GM18508 (cell line): ENCODE data around the gene LDLRAP1.

Experiments
- ATAC-seq: cut with Tn5 transposase; IDR thresholded peaks from one replicate; pipeline ENCODE4 v1.9.1; 2021; ENCODE audit warnings: moderate number of reproducible peaks; ENCODE audit not compliant: insufficient read depth, unreplicated experiment

Gene LDLRAP1

DNA sequence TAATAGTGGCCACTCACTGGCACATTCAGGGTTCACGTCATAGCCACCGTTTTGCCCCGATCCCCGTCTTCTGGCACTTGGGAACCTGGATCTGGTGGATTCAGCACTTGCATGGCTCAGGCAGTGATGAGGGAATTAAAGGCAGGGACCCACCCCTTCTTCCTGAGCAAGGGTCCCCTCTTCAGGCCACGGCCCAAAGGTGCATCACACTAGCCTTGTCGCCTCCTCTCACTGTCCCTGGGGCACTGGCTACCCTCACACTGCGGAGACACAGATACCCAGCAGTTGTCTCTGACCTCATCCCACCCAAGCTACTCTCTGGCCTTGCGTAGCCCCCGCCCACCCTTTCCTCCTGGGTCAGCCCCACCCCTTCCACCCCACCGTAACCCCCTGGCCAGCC lies 19.9 kb upstream of the LDLRAP1 start:
- no peak for ATAC-seq

DNA sequence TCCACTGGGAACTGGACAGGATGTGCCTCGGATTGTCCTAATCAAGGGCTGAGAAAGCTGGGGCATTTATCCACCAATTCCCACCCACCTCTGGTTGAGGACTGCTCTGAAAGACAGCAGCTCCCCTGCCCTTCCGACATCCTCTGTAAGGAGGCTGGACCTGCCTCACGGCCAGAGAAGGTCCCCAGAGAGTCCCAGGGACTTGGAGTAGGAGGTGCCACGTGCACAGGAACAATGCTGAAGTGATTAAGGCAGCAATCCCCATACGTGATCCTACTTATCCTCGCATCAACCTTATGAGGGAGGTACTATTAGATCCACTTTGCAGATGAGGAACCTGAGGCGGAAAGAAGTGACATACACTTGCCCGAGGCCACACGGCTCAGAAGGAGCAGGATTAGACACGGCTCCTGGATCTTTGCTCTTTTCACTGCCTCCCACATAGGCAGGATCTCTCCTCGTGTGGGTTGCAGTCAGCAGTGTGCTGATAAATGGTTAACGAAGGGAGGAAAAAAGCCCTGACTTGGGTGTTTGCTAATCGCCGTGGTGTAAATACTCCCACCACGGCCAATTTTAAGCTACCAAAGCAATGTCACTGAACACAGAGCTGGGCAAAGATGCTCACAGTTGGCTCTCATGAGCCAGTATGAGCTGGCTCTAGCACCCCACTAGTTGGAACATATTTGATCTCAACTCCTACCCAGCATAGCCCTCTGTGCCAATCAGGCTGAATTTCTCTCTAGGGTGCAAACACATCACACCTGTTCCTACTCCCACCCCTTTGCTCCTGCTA lies 18.6 kb upstream of the LDLRAP1 start:
- no peak for ATAC-seq

DNA sequence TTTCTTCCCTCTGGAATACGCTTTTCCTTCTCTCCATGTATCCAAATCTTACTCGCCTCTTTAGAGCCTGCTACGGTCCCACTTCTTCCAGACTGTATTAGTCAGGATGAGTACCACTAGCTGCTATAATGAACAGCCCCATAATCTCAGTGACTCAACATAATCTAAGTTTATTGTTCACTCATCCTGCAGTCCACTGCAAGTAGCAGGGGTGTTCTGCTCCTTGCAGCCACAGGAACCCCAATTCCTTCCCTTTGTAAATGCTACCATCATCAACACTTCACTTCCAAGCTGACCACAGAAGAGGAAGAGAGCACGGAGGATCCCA lies 18.1 kb upstream of the LDLRAP1 start:
- no peak for ATAC-seq

DNA sequence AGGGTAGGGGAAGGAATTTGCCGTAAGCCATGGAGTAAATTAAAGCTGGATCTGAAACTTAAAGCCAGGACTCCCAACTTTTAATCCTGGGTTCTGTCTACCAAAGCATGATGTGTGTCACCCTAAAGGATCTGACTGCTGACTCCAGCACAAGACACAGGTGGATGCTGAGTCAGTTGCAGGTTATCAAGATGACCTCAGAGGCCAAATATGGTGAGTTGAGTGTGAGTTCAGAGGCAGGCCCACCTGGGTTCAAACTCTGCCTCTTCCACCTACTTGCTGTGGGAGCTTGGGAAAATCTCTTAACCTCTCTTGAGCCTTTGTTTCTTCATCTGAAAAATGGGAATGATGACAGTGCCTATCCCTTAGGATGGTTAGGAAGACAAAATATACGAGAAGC lies 16.7 kb upstream of the LDLRAP1 start:
- no peak for ATAC-seq

DNA sequence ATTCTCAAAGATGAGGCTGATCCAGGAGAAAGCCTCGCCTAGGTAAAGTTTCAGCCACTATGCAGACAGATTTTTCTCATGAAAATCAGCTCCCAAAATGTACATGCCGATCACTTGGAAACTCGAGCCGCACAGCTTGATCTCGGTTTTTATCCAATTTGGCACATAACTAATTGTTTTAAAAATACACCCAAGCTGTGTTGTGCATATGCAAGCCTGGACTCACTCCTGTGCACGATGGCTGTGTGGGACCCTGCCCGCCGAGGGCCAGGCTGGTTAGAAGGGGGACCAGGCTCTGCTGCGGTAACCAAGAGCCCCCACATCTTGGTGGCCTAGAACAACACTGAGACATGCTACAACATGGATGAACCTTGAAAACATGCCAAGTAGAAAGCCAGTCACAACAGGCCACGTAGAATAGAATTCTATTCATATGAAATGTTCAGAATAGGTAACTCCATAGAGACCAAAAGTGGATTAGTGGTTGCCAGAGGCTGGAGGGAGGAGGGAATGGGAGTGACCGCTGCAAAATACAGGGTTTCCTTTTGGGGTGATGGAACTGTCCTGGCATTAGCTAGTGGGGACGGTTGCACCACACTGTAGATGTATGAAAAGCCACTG lies 16.1 kb upstream of the LDLRAP1 start:
- ATAC-seq = no peak

DNA sequence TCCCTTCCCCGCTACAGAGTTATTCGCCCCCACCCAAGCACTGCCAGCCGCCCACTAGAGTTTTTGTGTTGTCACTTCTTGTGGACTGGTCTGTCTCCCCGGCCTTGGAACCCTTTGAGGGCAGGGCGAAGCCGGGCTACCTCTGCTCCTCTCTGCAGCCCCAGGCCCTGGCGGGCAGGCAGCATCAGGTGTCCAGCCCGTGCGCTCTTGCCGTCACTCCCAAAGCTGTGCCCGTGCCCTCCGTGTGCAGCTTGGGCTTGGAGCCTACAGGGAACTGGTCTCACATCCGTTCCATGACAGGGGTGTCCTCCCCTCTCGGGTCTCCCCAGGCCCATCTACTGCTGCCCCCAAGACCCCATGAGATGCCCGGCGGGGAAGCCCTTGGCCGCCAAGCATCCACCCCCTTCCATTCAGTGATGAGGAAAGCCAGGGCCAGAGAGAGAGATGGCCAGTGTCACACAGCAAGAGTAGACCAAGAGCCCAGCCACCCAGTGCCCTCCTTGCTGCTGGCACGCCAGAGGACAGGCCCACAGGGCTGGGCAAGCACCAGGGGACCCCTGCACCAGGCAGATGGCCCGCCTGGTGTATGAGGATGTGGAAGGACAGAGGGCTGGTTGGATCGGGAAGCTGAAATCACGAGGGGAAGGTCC lies 15.3 kb upstream of the LDLRAP1 start:
- ATAC-seq = no peak

DNA sequence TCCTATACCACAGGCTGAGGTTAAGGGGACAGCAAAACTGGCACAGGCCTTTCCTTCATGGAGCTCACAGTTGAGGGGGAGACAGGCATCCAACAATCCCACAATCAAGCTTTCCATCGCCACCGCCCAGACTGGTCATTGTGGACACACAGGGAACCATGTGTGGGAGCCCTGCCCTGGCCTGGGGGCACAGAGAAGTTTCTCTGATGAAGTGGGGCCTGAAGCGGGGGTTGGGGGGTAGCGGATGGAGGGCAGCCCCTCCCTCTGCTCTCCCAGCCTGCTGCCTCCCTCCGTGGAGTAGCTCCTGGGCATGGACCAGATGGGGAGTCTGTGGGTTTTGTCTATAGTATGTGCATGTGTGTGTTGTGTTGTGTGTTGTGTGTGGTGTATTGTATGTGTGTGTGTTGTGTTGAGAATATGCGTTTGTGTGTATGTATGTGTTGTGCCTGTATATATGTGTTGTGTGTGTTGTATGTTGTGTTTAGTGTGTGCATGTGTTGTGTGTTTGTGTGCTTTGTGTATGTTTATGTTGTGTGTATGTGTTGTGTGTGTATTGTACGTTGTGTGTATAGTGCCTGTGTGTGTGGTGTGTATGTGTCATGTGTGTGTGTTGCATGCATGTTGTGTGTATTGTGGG lies 14.4 kb upstream of the LDLRAP1 start:
- ATAC-seq = no peak

DNA sequence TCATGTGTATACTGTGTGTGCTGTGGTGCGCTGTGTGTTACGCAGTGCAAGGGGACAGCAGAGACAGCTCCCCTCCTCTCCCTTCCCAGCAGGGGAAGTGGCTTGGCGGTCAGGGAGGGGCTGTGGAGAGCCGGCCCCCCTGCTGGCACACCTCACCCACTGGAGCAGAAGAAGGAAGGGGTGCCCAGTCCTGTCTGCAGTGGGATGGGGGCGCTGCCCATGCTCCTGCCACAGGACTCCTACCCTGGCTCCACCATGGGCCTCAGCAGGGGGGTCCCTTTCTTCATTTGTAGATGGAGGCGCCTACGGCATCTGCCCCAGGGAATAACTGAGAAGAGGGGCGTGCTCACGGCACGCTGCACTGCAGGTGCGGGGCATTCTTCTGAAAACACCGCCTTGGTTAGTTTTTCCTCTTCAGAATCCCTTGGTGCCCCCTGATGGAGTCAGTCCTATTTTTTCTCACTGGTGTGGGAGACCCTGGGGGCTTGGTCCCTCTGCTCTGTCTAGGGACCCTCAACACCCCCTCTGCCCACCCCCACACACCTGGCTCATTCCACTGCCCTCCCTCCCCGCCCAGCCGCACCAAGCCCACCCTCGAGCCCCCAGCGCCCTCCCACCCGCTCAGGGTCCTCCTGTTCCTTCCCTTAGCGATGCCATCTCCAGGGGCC lies 13.8 kb upstream of the LDLRAP1 start:
- no peak for ATAC-seq

DNA sequence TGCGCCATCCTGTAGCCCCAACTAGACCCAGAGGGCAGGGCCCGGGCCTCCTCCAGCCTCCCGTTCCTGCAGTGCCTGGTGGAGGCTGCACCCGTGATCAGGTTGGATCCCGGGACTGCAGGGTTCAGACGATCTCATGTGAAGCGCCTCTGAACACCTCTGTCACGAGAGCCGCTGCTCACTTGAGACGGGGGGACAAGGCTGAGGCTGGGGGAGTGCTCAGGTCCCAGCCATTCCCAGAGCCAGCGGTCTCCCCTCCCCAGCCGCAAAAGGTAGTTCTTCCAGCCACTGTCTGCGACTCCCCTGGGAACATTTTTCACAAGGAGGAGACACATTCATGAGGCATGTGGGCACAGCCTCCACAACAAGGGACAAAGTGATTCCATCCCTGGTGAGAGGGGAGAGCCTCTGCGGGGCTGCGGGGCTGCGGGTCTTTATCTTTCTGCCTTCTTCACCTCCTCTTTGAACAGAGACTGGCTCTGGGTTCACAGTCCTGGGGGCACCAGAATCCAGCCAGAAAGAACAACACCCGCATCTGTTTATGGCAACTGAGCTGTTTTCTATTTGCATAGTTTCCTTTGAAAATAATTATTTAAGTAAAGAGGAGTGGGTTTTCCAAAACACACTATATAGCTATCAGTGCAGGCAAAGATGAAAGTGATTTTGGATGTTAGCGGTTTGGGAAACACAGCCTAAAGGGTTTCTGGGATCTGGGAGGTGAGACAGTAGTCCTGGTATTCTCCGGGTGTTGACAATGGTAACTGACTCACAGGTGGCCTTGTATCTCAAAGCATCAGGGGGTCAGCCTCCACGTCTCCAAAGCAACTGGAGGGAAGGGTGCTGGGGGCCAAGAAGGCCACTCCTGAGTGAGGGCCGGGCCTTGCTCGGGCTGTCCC lies 13.0 kb upstream of the LDLRAP1 start:
- no peak for ATAC-seq

DNA sequence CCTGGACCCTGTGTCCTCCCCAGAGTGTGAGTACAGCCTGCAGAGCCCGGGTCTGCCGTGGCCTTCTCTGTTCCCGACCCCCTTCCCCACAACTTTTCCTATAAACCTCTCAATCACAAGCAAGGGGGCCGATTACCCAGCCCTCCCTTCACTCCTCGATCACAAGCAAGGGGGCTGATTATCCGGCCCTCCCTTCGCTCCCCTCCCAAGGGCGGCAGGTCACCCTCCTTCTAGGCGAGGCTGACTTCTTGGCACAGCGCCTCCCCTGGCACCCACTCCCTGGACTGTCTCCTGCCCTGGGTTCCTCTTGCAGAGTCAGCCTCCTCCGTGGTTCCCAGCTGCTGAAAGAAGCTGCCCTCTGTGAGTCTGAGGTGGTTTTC lies 12.3 kb upstream of the LDLRAP1 start:
- no peak for ATAC-seq

DNA sequence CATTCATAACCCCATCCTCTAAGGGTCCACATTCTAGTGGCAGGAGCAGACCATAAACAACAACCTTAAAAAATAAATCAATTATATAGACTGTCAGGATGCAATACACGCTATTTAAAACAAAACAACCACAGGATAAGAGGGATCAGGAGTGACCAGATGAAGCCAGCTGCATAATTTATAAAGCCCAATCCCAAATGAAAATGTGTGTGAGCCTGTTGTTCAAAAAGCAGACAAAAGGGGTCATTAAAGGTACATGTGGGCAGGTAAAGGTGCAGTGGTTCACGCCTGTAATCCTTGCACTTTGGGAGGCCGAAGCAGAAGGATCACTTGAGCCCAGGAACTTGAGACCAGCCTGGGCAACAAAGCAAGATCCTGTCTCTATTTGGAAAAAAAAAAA lies 10.4 kb upstream of the LDLRAP1 start:
- no peak for ATAC-seq

DNA sequence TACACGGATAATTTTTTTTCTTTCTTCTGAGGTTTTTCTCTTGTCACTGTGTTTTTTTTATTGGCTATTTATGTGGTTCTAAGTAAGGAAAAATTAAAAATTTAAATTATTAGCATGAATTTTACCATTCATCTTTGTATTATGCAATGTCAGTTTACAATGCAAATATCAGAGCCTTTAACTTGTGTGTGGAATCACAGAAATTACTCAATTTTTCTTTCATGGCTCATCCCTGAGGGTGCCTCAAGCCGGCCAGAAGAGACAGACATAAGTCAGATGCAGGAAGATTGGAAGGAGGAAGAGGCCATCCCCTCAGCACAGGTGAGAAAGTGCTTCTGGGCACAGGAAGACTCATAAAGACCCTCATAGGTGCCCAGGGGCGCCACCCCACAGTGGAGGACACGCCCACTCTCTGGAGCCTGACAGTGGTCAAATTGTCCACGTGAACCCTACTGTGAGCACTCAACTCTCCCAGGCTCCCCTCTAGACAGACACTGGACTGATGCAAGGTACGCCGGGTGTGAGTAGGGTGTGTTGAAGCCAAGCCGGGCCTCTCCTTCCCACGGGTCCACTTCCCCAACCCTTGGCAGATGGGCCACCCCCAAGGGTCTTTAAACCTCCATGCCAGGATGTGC lies 9.5 kb upstream of the LDLRAP1 start:
- ATAC-seq = no peak

DNA sequence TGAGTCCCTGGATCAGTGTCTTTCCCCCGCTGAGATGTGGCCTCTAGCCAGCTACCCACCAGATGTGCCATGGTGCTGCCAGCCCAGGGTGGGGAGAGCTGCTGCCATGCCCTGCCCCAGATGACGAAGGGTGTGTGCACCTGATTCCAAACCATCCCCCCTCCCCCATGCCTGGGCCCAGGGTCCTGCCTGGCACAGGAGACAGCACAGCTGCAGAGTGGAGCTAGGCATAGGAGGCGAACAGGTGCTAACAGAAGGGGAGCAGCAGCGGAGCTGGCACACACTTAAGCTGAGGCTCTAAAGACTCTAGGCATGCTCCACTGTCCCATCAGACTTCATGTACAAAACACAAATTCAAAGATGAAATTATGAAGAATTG lies 9.0 kb upstream of the LDLRAP1 start:
- ATAC-seq = no peak

DNA sequence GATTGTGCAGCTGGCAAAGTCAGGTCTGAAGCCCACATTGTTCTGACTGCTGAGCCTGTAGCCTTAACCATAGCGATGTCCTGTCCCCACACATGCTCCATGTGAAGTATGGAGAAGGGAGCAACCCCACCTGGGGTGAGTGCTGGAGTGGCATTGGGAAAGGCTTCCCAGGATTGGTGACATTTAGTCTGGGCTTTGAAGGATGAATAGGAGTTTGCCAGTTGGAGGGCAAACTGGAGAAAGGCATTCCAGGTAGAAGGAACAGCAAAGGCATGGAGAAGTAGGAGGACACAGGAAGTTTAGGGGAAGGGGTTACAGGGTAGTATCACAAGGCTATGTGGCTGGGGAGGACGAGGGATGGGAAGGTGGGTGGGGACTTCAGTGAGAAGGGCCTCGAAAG lies 7.3 kb upstream of the LDLRAP1 start:
- ATAC-seq = no peak

DNA sequence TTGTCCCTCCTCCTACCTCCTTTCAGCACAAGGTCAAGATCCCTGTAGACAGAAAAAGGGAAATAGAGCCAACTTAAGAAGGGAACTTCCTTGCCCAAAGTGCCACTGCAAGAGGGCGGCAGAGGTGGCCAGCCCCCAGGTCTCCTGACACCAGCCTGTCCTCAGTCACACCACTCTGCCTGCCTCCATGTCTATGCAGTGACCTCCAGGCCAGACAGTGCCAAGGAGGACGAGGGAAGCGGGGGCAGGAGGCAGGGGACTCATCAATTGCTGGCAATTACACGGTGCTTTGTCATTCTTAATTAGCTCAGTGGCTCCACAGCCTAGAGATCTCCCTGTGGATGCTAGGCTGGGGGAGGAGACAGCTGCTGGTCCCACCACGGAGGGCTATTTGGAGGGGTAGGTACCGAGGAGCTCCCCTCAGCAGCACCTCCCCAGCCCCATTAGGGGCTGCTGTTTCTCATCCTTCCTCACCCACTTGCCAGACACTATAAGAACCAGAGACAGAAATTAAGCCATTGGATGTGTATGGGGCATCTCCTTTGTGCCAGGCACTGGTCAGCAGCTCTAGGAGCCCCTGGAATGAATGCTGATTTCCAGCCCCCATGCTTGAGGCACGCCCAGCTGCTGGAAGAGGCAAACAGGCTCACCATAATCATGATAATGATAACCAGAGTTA lies 6.1 kb upstream of the LDLRAP1 start:
- no peak for ATAC-seq

DNA sequence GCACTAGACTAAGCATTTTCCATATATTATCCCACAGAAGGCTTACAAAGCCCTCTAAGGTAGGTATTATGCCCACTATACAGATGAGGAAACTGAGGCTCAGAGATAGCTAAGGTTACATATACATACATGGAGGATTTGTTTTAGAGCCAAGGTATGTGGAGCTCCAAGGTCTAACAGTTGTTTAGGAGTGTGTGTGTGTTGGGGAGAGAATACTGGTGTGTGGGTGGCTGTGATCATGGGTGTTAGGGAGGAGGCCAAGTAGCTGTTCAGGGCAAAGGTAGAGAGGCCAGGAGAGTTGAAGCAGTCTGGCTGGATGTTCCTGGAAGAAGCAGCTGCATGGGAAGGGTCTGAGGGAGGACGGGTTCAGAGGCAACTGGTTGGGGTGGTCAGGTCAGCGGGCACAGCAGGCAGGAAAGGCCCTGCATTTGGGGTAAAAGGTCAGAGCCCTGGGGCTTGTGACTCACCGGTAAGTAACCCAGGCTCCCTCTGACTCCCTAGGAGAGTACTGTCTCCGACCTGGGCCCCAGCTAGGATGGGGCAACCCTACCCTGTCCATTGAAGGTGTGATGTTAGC lies 5.1 kb upstream of the LDLRAP1 start:
- ATAC-seq = no peak

DNA sequence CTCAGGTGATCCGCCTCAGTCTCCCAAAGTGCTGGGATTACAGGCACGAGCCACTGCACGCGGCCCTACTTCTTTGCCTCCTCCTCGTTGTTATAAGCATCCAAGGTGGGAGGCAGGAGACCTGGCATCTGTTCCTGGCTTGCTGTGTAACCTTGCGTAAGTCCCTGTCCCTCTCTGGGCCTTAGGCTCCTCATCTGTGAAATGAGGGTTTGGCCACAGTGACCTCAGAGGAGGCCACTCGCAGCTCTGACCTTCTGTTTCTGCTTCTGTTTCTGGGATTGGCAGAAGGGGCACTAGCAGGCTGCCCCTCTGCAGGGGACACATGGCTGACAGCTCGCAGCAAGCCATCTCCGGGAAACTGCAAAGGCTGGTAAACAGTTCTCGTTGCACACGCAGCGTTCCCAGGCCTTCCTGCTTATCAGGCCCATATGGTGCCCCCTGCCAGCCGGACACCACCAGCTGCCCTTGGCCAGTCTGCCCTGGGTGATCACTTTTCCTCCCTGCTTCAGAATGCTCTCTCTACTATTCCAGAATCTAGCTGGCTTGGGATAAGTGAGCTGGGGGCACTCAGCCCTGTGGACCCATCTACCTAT lies 2.6 kb upstream of the LDLRAP1 start:
- ATAC-seq = no peak

DNA sequence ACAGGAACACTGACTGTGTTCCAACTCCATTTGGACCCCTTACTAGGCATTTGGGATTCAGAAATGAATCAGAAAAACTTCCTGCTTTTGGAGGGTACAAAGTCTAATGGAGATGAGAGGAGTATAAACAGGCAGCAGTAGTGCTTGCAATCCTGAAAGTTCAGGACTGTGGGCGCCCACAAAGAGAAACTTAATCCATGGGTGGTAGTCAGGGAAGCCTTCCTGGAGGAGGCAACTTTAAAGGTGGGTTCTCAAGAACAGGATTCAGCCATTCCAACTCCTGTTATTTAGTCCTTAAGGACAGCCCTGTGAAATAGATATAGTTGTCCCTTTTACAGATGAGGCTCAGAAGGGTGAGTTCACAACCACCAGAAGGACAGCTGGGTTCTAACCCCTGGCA lies 2.0 kb upstream of the LDLRAP1 start:
- no peak for ATAC-seq
